Panc1 (cell line): ENCODE data around the gene PPT2. TPM values are rescaled to one million over a fixed set of nuclear protein-coding genes. Genes with fewer than 3 reads are reported as not detected.

Source experiments
- ATAC-seq: fragments of 200-7000 bp; cut with Tn5 transposase; 2 replicates; pipeline ENCODE4 v1.9.1; 2020; ENCODE audit warnings: mild to moderate bottlenecking, moderate library complexity
- BruUV-seq: library from RNA; stranded (reverse); fragments of 400-500 nt; replicated peaks from 2 replicates; lab custom pipeline; 2021; lab: Mats Ljungman, UMichigan
- CTCF ChIA-PET: fragments of 300-600 bp; sonication (Branson Sonifier 250); formaldehyde crosslinking; loops from one replicate; lab custom pipeline; 2022; ENCODE audit warnings: antibody characterized with exemption; lab: Charles Lee
- POLR2A ChIA-PET: fragments of 300-600 bp; sonication (Branson Sonifier 250); formaldehyde crosslinking; loops from one replicate; lab custom pipeline; 2022; ENCODE audit warnings: antibody characterized with exemption; lab: Charles Lee
- DNase-seq: peaks from one replicate; pipeline ENCODE4 v3.0.0-alpha.2; 2010; ENCODE audit warnings: low read depth, low spot score
- H3K27ac ChIP-seq: 2 replicates; pipeline ENCODE4 v1.5.1; 2011; ENCODE audit warnings: mild to moderate bottlenecking, low read length, inconsistent platforms
- H3K27me3 ChIP-seq: fragments of 200-500 bp; sonication (Bioruptor generic); 2 replicates; pipeline ENCODE4 v1.6.0; 2014; ENCODE audit warnings: low read length, inconsistent platforms; ENCODE audit not compliant: control insufficient read depth, insufficient read depth
- H3K36me3 ChIP-seq: fragments of 200-500 bp; sonication (Bioruptor generic); 2 replicates; pipeline ENCODE4 v1.5.1; 2014; ENCODE audit warnings: inconsistent platforms, mild to moderate bottlenecking, low read length, moderate library complexity; ENCODE audit not compliant: control insufficient read depth, insufficient read depth
- H3K4me1 ChIP-seq: 2 replicates; pipeline ENCODE4 v1.5.1; 2011; ENCODE audit warnings: inconsistent platforms, mild to moderate bottlenecking, low read length, moderate library complexity; ENCODE audit not compliant: control insufficient read depth, insufficient read depth
- H3K4me3 ChIP-seq, 2 experiments: 2 replicates each; pipeline ENCODE4 v1.5.1; 2011 to 2012; ENCODE audit warnings: low read depth in 2 of 2, low read length in 2 of 2, mild to moderate bottlenecking in 2 of 2, inconsistent platforms in 1 of 2, moderate library complexity in 1 of 2
- H3K9me3 ChIP-seq: fragments of 200-500 bp; sonication (Bioruptor generic); 2 replicates; pipeline ENCODE4 v1.5.1; 2014; ENCODE audit warnings: low read depth, mild to moderate bottlenecking, inconsistent platforms, low read length, moderate library complexity; ENCODE audit not compliant: control insufficient read depth, insufficient read depth
- POLR2AphosphoS5 ChIP-seq: IDR thresholded peaks from 2 replicates; pipeline ENCODE4 v1.6.1; 2012; ENCODE audit warnings: mild to moderate bottlenecking, low read depth, low read length, moderate library complexity
- SIN3A ChIP-seq: IDR thresholded peaks from 2 replicates; pipeline ENCODE4 v1.6.1; 2012; ENCODE audit warnings: low read depth, mild to moderate bottlenecking, low read length, moderate library complexity, borderline replicate concordance; ENCODE audit not compliant: insufficient read depth
- TCF7L2 ChIP-seq: IDR thresholded peaks from 2 replicates; pipeline ENCODE4 v1.6.1; 2011; ENCODE audit warnings: mild to moderate bottlenecking, low read depth, low read length, inconsistent platforms
- in situ Hi-C: cut with HindIII; loops from 2 replicates; pipeline ENCODE4 v1.10.0; 2016; ENCODE audit warnings: low sequenced_read_pairs, low pct_unique_long_range_greater_than_20kb
- intact Hi-C: fragments of 100-400 bp; cut with micrococcal nuclease; formaldehyde crosslinking; loops from one replicate; pipeline ENCODE4 v1.10.0; 2022; ENCODE audit not compliant: unreplicated experiment
- total RNA-seq: library from RNA; stranded (reverse); gene quantifications from one replicate; pipeline ENCODE4 v1.2.1, GENCODE V29; 2021; ENCODE audit not compliant: unreplicated experiment
- TF ChIP-seq, protein P1 (sequence below), 2 experiments: IDR thresholded peaks; 2 replicates each; pipeline ENCODE4 v1.6.1; 2011 to 2012; ENCODE audit warnings: low read depth in 2 of 2, control low read depth in 1 of 2, low read length in 1 of 2, mild to moderate bottlenecking in 1 of 2, moderate library complexity in 1 of 2; ENCODE audit not compliant: insufficient read depth in 1 of 2
- TF ChIP-seq, protein P2 (sequence below): fragments of 450-650 bp; IDR thresholded peaks from 2 replicates; pipeline ENCODE4 v1.5.1; 2017; ENCODE audit warnings: mild to moderate bottlenecking

Gene PPT2
- total RNA-seq, 1 experiment from 2014 or later: 20.1 TPM

DNA sequence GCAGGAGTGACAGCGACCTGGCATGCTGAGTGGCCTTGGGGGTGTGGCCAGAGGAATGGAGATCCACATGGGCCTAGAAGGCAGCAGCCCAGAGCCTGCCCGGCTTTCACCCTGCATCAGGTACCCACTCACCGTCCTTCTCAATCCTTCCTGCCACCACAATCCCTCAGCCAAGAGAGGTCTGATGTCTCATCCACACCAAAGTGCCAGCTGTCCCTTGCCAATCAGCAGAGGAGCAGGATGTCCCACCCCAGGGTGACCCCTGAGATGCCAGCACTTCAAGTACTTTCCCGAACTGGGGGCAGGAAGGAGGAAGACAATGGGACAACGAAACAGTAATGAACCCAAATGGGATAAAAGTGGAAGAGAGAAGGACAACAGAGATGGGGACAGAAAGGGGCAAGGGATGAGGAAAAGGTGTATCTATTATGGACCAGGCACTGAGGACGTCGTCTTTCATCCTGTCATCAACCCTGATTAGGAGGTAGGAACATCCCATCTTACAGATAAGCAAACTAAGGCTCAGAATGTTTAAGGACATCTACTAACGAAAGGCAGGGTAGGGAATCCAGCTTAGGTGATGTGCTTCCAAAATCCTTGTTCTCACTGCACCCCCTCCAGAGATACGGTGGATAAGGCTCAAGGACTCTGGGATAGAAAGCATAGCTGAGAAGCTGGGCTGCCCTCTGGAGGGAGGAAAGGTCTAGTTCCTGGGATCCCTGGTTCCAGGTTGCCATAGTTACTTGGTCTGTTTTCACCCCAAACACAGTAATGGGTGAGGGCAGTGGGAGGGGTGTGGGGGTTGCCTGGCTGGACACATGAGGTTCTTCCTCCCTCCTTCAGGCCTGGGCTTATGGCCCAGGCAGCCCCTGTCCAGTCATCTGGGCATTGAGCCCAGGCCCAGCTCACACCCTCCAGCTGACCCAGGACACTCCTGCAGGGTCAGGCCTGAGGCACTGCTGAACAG, 40.3 kb upstream of the PPT2 start:
- no peaks in the 10 kb centered on the region for H3K9me3 ChIP-seq
- CTCF ChIA-PET: no interaction called here
- TF ChIP-seq TCF7L2 (no peak), SIN3A (no peak), POLR2AphosphoS5 (no peak)
- TF ChIP-seq, protein P1, sequence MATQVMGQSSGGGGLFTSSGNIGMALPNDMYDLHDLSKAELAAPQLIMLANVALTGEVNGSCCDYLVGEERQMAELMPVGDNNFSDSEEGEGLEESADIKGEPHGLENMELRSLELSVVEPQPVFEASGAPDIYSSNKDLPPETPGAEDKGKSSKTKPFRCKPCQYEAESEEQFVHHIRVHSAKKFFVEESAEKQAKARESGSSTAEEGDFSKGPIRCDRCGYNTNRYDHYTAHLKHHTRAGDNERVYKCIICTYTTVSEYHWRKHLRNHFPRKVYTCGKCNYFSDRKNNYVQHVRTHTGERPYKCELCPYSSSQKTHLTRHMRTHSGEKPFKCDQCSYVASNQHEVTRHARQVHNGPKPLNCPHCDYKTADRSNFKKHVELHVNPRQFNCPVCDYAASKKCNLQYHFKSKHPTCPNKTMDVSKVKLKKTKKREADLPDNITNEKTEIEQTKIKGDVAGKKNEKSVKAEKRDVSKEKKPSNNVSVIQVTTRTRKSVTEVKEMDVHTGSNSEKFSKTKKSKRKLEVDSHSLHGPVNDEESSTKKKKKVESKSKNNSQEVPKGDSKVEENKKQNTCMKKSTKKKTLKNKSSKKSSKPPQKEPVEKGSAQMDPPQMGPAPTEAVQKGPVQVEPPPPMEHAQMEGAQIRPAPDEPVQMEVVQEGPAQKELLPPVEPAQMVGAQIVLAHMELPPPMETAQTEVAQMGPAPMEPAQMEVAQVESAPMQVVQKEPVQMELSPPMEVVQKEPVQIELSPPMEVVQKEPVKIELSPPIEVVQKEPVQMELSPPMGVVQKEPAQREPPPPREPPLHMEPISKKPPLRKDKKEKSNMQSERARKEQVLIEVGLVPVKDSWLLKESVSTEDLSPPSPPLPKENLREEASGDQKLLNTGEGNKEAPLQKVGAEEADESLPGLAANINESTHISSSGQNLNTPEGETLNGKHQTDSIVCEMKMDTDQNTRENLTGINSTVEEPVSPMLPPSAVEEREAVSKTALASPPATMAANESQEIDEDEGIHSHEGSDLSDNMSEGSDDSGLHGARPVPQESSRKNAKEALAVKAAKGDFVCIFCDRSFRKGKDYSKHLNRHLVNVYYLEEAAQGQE (IDR thresholded peaks at IDR 0.05; ENCODE audit: insufficient read depth in 1 of 2, low read depth in 2 of 2, low read length in 1 of 2): no peak
- TF ChIP-seq, protein P2, sequence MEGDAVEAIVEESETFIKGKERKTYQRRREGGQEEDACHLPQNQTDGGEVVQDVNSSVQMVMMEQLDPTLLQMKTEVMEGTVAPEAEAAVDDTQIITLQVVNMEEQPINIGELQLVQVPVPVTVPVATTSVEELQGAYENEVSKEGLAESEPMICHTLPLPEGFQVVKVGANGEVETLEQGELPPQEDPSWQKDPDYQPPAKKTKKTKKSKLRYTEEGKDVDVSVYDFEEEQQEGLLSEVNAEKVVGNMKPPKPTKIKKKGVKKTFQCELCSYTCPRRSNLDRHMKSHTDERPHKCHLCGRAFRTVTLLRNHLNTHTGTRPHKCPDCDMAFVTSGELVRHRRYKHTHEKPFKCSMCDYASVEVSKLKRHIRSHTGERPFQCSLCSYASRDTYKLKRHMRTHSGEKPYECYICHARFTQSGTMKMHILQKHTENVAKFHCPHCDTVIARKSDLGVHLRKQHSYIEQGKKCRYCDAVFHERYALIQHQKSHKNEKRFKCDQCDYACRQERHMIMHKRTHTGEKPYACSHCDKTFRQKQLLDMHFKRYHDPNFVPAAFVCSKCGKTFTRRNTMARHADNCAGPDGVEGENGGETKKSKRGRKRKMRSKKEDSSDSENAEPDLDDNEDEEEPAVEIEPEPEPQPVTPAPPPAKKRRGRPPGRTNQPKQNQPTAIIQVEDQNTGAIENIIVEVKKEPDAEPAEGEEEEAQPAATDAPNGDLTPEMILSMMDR: no peak
- H3K4me1 ChIP-seq: no peaks in the 10 kb centered on the region
- POLR2A ChIA-PET: no interaction called here
- BruUV-seq: no TSS peak
- peaks cover 2% of the 10 kb centered on the region; the same call in 1 of the 2 replicates for H3K36me3 ChIP-seq
- ATAC-seq: no peak
- in situ Hi-C loops (no loop called here), intact Hi-C loops (loop anchor here (10.0 kb wide), 1 partner anchor 81 kb away; the partner anchor contains the start of genes GPSM3 and PBX2)
- no peak for DNase-seq
- H3K27ac ChIP-seq: no peak overlapping the region
- H3K4me3 ChIP-seq: no peak overlapping the region
- no peaks in the 10 kb centered on the region; the same call in 1 of the 2 replicates for H3K27me3 ChIP-seq

DNA sequence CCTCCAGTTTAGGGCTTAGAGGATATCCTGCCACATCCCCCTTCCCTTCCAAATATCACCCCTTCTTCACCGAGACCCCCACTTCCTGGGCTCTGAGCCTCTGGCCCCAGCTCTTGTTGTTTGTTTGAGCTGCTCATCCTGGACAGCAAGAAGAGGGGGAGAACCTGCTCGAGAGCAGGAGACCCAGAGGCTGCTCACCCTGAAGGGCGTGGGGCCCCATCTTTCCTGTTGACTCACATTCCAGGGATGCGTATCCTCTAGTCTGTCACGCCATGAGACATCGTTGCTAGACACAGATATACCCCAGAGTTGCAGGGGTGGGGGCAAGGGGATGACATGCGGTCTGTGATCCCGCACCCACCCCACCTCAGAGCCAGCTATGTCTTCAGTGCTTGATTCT, 39.1 kb upstream of the PPT2 start:
- DNase-seq (no peak), ATAC-seq (no peak)
- Histone ChIP-seq H3K4me3 (no peak overlapping the region), H3K27me3 (no peaks in the 10 kb centered on the region), H3K36me3 (peaks cover 2% of the 10 kb centered on the region; the same call in 1 of the 2 replicates), H3K9me3 (no peaks in the 10 kb centered on the region), H3K27ac (no peak overlapping the region), H3K4me1 (peaks cover 3% of the 10 kb centered on the region; the same call in 1 of the 2 replicates)
- CTCF ChIA-PET: no interaction called here
- in situ Hi-C loops (no loop called here), intact Hi-C loops (loop anchor here (10.0 kb wide), 1 partner anchor 80 kb away; the partner anchor contains the start of genes GPSM3 and PBX2)
- TF ChIP-seq, protein P1 (IDR thresholded peaks at IDR 0.05; ENCODE audit: insufficient read depth in 1 of 2, low read depth in 2 of 2, low read length in 1 of 2): no peak
- TF ChIP-seq SIN3A (no peak), POLR2AphosphoS5 (no peak), TCF7L2 (no peak)
- TF ChIP-seq, protein P2: no peak
- POLR2A ChIA-PET: interaction anchor here (0.6 kb wide), 1 partner anchor 13 kb away, joined by 3 read pairs; no protein-coding TSS in a partner anchor
- no TSS peak for BruUV-seq
